Gastroesophageal sphincter (tissue), 4 donors: ENCODE measurements around the gene NRARP. TPM values are rescaled to one million over a fixed set of nuclear protein-coding genes. Genes with fewer than 3 reads are reported as not detected.

Source experiments
- ATAC-seq: fragments of 150-250 bp; one replicate; pipeline ENCODE4 v1.9.1; 2016; ENCODE audit warnings: mild to moderate bottlenecking, moderate library complexity
- H3K27ac ChIP-seq, 4 donors: fragments of 200-600 bp; sonication (generic) in 3 of 4; 1 replicate in 3 of 4; 2 replicates in 1 of 4; pipeline ENCODE4 v1.5.1; 2016 to 2019
- H3K27me3 ChIP-seq: fragments of 200-600 bp; sonication (generic); one replicate; pipeline ENCODE4 v1.5.1; 2019
- H3K36me3 ChIP-seq, 2 donors: fragments of 200-600 bp; sonication (generic); one replicate each; pipeline ENCODE4 v1.5.1; 2019; ENCODE audit warnings: control low read depth in 1 of 2
- H3K4me1 ChIP-seq, 3 donors: fragments of 200-600 bp; sonication (generic); 1 replicate in 2 of 3; 2 replicates in 1 of 3; pipeline ENCODE4 v1.5.1; 2016 to 2019; ENCODE audit warnings: control low read depth in 2 of 3
- H3K4me3 ChIP-seq, 2 donors: fragments of 200-600 bp; sonication (generic); one replicate each; pipeline ENCODE4 v1.5.1; 2019; ENCODE audit warnings: mild to moderate bottlenecking in 1 of 2, moderate library complexity in 1 of 2
- H3K9me3 ChIP-seq, 3 donors: fragments of 200-600 bp; sonication (generic); one replicate each; pipeline ENCODE4 v1.5.1; 2017 to 2019; ENCODE audit warnings: control low read depth in 2 of 3
- EP300 ChIP-seq: sonication (generic); formaldehyde crosslinking; IDR thresholded peaks from one replicate; pipeline ENCODE4 v1.6.1; 2017; ENCODE audit warnings: antibody characterized with exemption, mild to moderate bottlenecking
- POLR2A ChIP-seq, 2 donors: fragments of 450-650 bp; IDR thresholded peaks; one replicate each; pipeline ENCODE4 v1.6.1; 2017; ENCODE audit warnings: antibody characterized with exemption in 2 of 2, mild to moderate bottlenecking in 2 of 2, moderate library complexity in 1 of 2
- POLR2AphosphoS5 ChIP-seq: sonication (generic); formaldehyde crosslinking; IDR thresholded peaks from one replicate; pipeline ENCODE4 v1.6.1; 2017; ENCODE audit warnings: antibody characterized with exemption
- WGBS, 2 donors: methylation state at CpG; one replicate each; pipeline ENCODE4 v1.1.5; 2018; ENCODE audit warnings: low coverage in 1 of 2; 5-methylcytosine and 5-hydroxymethylcytosine counted together
- total RNA-seq, 4 donors: library from RNA; depleted of rRNA; stranded (reverse); fragments of >200 nt; gene quantifications; one replicate each; pipeline ENCODE4 v1.1.0, GENCODE V29; 2016
- TF ChIP-seq, protein P1 (sequence below), 4 experiments: fragments of 200-600 bp in 2 of 4; fragments of 450-650 bp in 2 of 4; sonication (generic) in 1 of 4; IDR thresholded peaks; one replicate each; pipeline ENCODE4 v1.5.1; 2017 to 2019; ENCODE audit warnings: antibody characterized with exemption in 4 of 4, mild to moderate bottlenecking in 2 of 4, moderate library complexity in 2 of 4

The NRARP gene
- total RNA-seq, 4 donors from 2014 or later = 3.8 to 11.3 (median 4.3) TPM

GRCh38 chr9:137306066-137306849 is 4.2 kb upstream of the NRARP start:
- H3K36me3 ChIP-seq = no peaks in the 10 kb centered on the region
- TF ChIP-seq POLR2AphosphoS5 (no peak), POLR2A (IDR thresholded peaks at IDR 0.05) (no peak), EP300 (no peak)
- TF ChIP-seq, protein P1, sequence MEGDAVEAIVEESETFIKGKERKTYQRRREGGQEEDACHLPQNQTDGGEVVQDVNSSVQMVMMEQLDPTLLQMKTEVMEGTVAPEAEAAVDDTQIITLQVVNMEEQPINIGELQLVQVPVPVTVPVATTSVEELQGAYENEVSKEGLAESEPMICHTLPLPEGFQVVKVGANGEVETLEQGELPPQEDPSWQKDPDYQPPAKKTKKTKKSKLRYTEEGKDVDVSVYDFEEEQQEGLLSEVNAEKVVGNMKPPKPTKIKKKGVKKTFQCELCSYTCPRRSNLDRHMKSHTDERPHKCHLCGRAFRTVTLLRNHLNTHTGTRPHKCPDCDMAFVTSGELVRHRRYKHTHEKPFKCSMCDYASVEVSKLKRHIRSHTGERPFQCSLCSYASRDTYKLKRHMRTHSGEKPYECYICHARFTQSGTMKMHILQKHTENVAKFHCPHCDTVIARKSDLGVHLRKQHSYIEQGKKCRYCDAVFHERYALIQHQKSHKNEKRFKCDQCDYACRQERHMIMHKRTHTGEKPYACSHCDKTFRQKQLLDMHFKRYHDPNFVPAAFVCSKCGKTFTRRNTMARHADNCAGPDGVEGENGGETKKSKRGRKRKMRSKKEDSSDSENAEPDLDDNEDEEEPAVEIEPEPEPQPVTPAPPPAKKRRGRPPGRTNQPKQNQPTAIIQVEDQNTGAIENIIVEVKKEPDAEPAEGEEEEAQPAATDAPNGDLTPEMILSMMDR (IDR thresholded peaks at IDR 0.05) = no peak
- no peaks in the 10 kb centered on the region for H3K9me3 ChIP-seq
- no peak for ATAC-seq
- H3K27me3 ChIP-seq = peaks cover 82% of the 10 kb centered on the region
- H3K27ac ChIP-seq = peak overlapping the region in 3 of 4 donors; percentile 70 to 82 (median 79)
- WGBS, 2 donors = no CpG with 5 or more reads among the region's 30 CpGs
- H3K4me3 ChIP-seq = peak overlapping the region in 1 of 2 donors; percentile 39
- H3K4me1 ChIP-seq = peaks cover 0 to 64% (median 39%) of the 10 kb centered on the region in 3 donors

DNA sequence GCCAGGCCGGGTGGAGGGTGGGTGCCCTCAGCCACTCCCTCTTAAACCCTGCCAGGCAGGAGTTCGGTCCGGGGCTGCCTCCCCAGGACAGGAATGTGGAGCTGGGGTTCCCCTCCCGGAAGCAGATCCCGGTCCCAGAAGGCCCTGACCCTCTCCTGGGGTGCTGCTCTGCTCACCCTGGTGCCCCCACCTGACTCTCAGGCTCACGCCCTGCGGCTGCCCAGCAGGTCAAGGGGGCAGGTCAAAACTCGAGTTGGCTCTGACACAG is 3.7 kb upstream of the NRARP start:
- no peaks in the 10 kb centered on the region for H3K9me3 ChIP-seq
- H3K4me1 ChIP-seq = peaks cover 0 to 69% (median 42%) of the 10 kb centered on the region in 3 donors
- no peak for ATAC-seq
- peak overlapping the region in 1 of 2 donors; percentile 39 for H3K4me3 ChIP-seq
- H3K27me3 ChIP-seq = peaks cover 85% of the 10 kb centered on the region
- no peak for TF ChIP-seq POLR2AphosphoS5
- TF ChIP-seq, protein P1 (IDR thresholded peaks at IDR 0.05) = no peak
- TF ChIP-seq POLR2A (IDR thresholded peaks at IDR 0.05) = no peak
- no peak for TF ChIP-seq EP300
- H3K27ac ChIP-seq = peak overlapping the region in 3 of 4 donors; percentile 70 to 82 (median 79)
- no peaks in the 10 kb centered on the region for H3K36me3 ChIP-seq
- no CpG with 5 or more reads among the region's 8 CpGs for WGBS, 2 donors

DNA sequence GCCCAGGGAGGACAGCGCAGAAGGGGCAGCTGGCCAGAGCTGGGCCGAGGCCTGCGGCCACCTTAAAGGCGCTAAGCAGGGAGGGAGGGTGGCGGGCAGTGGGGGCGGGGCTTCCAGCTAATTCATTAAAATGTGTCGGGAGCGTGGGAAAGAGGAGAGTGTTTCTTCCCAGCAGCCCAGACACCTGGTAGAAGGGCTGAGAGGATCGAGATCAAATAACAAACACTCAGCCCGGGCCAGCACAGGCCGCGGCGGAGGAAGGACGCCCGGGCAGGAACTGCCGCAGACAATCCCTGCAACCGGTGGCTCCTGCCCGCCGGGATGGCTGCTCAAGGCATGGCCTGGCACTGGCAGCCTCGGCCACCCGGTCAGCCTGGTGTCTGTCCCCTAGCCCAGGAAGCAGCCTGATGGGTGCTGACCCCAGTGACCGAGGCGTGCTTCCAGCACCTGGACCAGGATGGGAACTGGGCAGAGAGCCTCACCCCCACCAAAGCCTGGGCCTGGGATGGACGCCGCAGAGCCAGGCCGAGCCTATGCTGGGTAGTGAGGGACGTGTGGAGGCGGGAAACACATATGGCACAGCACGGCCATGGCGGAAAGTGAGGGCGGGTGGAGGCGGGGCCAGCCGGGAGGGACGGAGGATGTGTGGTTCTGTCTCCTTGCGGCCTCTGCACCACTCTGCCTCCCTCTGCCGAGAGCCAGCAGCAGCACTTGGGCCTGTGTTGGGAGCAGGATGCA is 3.2 kb upstream of the NRARP start:
- H3K27me3 ChIP-seq = peaks cover 90% of the 10 kb centered on the region
- H3K4me3 ChIP-seq = peak overlapping the region in 1 of 2 donors; percentile 39
- H3K36me3 ChIP-seq = no peaks in the 10 kb centered on the region
- H3K9me3 ChIP-seq = no peaks in the 10 kb centered on the region
- TF ChIP-seq POLR2A (IDR thresholded peaks at IDR 0.05) (no peak), EP300 (no peak)
- TF ChIP-seq, protein P1 (IDR thresholded peaks at IDR 0.05) = peak in 1 of 4 experiments; percentile 28
- peaks cover 0 to 74% (median 46%) of the 10 kb centered on the region in 3 donors for H3K4me1 ChIP-seq
- ATAC-seq = peak; percentile 34
- WGBS, 2 donors = 13% methylated on average over 12 of the region's 36 CpGs; no CpG with 5 or more reads in 1 of the 2 donors
- peak overlapping the region in 3 of 4 donors; percentile 70 to 82 (median 79) for H3K27ac ChIP-seq

GRCh38 chr9:137304383-137305059 is 2.5 kb upstream of the NRARP start:
- Histone ChIP-seq H3K36me3 (no peaks in the 10 kb centered on the region), H3K27ac (peak overlapping the region in 3 of 4 donors; percentile 70 to 82 (median 79)), H3K4me1 (peaks cover 0 to 81% (median 46%) of the 10 kb centered on the region in 3 donors), H3K27me3 (peaks cover 92% of the 10 kb centered on the region), H3K9me3 (no peaks in the 10 kb centered on the region), H3K4me3 (no peak overlapping the region)
- no peak for TF ChIP-seq POLR2A (IDR thresholded peaks at IDR 0.05)
- TF ChIP-seq EP300 = no peak
- ATAC-seq = no peak
- no CpG with 5 or more reads among the region's 16 CpGs for WGBS, 2 donors

GRCh38 chr9:137303893-137304382 is 1.9 kb upstream of the NRARP start:
- TF ChIP-seq POLR2AphosphoS5 (no peak), POLR2A (IDR thresholded peaks at IDR 0.05) (no peak), EP300 (no peak)
- TF ChIP-seq, protein P1 (IDR thresholded peaks at IDR 0.05) = no peak
- H3K4me1 ChIP-seq = peaks cover 0 to 87% (median 46%) of the 10 kb centered on the region in 3 donors
- peaks cover 92% of the 10 kb centered on the region for H3K27me3 ChIP-seq
- no peak overlapping the region for H3K4me3 ChIP-seq
- peak overlapping the region in 2 of 4 donors; percentile 79 to 82 for H3K27ac ChIP-seq
- H3K9me3 ChIP-seq = no peaks in the 10 kb centered on the region
- H3K36me3 ChIP-seq = no peaks in the 10 kb centered on the region
- 100% methylated on average over 2 of the region's 22 CpGs; no CpG with 5 or more reads in 1 of the 2 donors for WGBS, 2 donors
- ATAC-seq = no peak
